Colonic mucosa (tissue), 4 donors: Measurements from ENCODE around the gene FBXO11. TPM values are rescaled to one million over a fixed set of nuclear protein-coding genes. Genes with fewer than 3 reads are reported as not detected.
A peak's percentile ranks its signal among the peaks of the same experiment; 100 is the strongest.

Experiments used
- DNase-seq: peaks from one replicate; pipeline ENCODE4 v3.0.0-alpha.2; 2020
- H3K27ac ChIP-seq: fragments of 200-600 bp; one replicate; pipeline ENCODE4 v1.8.0; 2021
- H3K27me3 ChIP-seq: fragments of 200-600 bp; one replicate; pipeline ENCODE4 v1.8.0; 2021
- H3K36me3 ChIP-seq: fragments of 200-600 bp; one replicate; pipeline ENCODE4 v1.8.0; 2021
- H3K4me1 ChIP-seq: fragments of 200-600 bp; one replicate; pipeline ENCODE4 v1.8.0; 2021; ENCODE audit warnings: mild to moderate bottlenecking
- H3K4me3 ChIP-seq: fragments of 200-600 bp; one replicate; pipeline ENCODE4 v1.8.0; 2021
- H3K9ac ChIP-seq, 2 donors: one replicate each; pipeline ENCODE4 v1.7.0; 2013; ENCODE audit warnings: control low read depth in 2 of 2, low read depth in 2 of 2, low read length in 2 of 2
- H3K9me3 ChIP-seq: fragments of 200-600 bp; one replicate; pipeline ENCODE4 v1.8.0; 2021
- intact Hi-C: fragments of 100-400 bp; cut with DNase I; formaldehyde crosslinking; loops from one replicate; pipeline ENCODE4 v1.14.1; 2022
- total RNA-seq, 2 donors: library from RNA; stranded (reverse); fragmentation: NEBNext Ultra II Directional in 1 of 2; extraction: Animal tissue kit (Norgen Biotek cat#: 25700) in 1 of 2; gene quantifications; one replicate each; pipeline ENCODE4 v1.2.1, GENCODE V29; 2021
- TF ChIP-seq, protein P1 (sequence below): fragments of 200-600 bp; IDR thresholded peaks from one replicate; pipeline ENCODE4 v1.8.0; 2022; ENCODE audit warnings: antibody characterized with exemption, mild to moderate bottlenecking
- donor health status: healthy.
- donor health status: DM: no; HTN: no; CAD: no.
- donor health status: DM: no; HTN: no; CAD: no.

FBXO11 gene
- total RNA-seq, 2 donors from 2014 or later, result 40.4 to 47.7 TPM

DNA sequence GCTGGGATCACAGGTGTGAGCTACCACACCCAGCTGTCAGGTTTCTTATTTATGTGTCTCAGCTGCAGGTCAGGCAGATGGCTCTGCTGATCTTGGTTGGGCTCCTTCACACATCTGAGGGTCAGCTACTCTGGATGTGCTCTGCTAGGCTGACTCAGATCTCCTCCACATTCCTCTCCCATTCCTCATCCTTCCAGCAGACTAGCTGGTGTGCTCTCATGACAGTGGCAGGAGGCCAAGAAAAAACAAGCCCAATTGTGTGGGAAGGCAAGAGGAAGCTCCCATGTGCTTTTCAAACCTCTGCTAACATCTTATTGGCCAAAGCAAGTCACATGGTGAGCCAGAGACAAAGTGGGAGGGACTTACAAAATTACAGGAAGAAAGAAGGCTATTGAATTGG, 135.1 kb downstream of the FBXO11 start:
- Histone ChIP-seq H3K27ac (no peak overlapping the region), H3K9me3 (no peaks in the 10 kb centered on the region), H3K27me3 (no peaks in the 10 kb centered on the region), H3K9ac (no peak overlapping the region), H3K36me3 (no peaks in the 10 kb centered on the region), H3K4me3 (no peak overlapping the region), H3K4me1 (no peaks in the 10 kb centered on the region)
- TF ChIP-seq, protein P1, sequence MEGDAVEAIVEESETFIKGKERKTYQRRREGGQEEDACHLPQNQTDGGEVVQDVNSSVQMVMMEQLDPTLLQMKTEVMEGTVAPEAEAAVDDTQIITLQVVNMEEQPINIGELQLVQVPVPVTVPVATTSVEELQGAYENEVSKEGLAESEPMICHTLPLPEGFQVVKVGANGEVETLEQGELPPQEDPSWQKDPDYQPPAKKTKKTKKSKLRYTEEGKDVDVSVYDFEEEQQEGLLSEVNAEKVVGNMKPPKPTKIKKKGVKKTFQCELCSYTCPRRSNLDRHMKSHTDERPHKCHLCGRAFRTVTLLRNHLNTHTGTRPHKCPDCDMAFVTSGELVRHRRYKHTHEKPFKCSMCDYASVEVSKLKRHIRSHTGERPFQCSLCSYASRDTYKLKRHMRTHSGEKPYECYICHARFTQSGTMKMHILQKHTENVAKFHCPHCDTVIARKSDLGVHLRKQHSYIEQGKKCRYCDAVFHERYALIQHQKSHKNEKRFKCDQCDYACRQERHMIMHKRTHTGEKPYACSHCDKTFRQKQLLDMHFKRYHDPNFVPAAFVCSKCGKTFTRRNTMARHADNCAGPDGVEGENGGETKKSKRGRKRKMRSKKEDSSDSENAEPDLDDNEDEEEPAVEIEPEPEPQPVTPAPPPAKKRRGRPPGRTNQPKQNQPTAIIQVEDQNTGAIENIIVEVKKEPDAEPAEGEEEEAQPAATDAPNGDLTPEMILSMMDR, result no peak
- DNase-seq, result no peak
- intact Hi-C loops, result no loop called here

DNA sequence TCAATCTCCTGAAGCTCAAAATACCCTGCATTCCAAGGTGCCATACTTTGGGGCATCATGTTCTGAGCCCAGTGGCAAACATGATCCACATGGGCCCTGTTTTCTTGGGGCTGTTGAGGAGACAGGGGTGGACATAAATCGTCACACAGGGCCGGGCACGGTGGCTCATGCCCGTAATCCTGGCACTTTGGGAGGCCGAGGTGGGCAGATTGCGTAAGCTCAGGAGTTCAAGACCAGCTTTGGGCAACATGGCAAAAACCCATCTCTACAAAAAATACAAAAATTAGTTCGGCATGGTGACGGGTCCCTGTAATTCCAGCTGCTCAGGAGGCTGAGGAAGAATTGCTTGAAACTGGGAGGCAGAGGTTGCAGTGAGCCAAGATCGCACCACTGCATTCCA, 137.0 kb downstream of the FBXO11 start:
- Histone ChIP-seq H3K9me3 (no peaks in the 10 kb centered on the region), H3K27ac (no peak overlapping the region), H3K27me3 (no peaks in the 10 kb centered on the region), H3K9ac (no peak overlapping the region), H3K4me3 (no peak overlapping the region), H3K36me3 (no peaks in the 10 kb centered on the region), H3K4me1 (no peaks in the 10 kb centered on the region)
- intact Hi-C loops, result loop anchor here (2.0 to 5.0 kb wide), 2 partner anchors 333 to 437 kb away; no protein-coding TSS in a partner anchor
- no peak for DNase-seq
- TF ChIP-seq, protein P1, result no peak

DNA sequence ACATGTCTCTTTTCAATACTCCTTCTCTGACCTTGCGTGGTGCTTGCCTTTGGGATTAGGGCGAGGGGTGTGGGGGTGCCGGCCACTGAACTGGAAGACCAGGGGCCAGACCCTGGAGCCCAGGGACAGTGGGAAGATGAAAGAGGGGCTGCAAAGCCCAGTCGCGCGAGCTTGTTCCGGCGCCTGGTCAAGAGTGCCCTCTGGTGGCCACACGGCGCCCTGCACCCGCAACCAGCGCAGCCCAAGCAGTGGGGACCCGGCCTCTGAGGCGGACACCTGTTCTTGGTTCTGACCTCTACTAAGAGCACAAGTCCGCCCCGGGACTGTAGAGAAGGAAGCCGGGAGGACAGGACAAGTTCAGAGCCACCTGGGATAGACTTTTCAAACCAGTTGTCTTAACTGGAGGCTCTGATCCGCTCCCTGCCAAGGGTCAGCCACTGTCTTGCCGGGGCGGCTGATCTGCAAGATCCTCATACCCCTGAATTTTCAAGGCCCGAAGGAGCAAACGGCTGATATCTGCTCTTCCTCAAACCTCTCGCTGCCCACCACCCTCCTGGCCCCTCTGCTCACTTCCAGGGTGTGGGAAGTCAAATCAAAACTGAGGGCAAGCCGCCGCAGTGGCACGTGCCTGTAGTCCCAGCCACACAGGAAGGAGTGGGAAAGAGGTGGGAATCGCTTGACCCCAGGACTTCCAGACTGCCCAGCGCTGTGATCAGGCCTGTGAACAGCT, 138.3 kb downstream of the FBXO11 start:
- no peak overlapping the region for H3K4me3 ChIP-seq
- no peak overlapping the region for H3K9ac ChIP-seq
- TF ChIP-seq, protein P1, result peak; percentile 99
- H3K36me3 ChIP-seq, result no peaks in the 10 kb centered on the region
- peak; percentile 54 for DNase-seq
- H3K4me1 ChIP-seq, result no peaks in the 10 kb centered on the region
- no peaks in the 10 kb centered on the region for H3K9me3 ChIP-seq
- intact Hi-C loops, result loop anchor here (2.0 to 5.0 kb wide), 2 partner anchors 331 to 436 kb away; no protein-coding TSS in a partner anchor
- no peaks in the 10 kb centered on the region for H3K27me3 ChIP-seq
- H3K27ac ChIP-seq, result no peak overlapping the region

DNA sequence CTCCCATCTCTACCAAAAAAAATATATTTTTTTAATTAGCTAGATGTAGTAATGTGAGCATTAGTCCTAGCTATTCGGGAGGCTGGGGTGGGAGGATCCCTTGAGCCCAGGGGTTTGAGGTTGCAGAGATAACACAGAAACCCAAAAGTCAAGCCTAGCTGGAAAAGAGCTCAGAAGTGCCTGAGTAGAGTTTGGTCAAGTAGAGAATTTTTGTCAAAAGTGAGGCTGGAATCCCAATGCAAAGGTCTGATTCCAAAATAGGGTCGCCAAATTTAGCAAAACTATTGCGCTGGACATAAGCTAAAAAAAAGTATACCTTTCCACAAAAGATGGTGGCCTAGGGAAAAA, 138.8 kb downstream of the FBXO11 start:
- intact Hi-C loops, result loop anchor here (5.0 kb wide), 1 partner anchor 435 kb away; no protein-coding TSS in a partner anchor
- no peaks in the 10 kb centered on the region for H3K27me3 ChIP-seq

DNA sequence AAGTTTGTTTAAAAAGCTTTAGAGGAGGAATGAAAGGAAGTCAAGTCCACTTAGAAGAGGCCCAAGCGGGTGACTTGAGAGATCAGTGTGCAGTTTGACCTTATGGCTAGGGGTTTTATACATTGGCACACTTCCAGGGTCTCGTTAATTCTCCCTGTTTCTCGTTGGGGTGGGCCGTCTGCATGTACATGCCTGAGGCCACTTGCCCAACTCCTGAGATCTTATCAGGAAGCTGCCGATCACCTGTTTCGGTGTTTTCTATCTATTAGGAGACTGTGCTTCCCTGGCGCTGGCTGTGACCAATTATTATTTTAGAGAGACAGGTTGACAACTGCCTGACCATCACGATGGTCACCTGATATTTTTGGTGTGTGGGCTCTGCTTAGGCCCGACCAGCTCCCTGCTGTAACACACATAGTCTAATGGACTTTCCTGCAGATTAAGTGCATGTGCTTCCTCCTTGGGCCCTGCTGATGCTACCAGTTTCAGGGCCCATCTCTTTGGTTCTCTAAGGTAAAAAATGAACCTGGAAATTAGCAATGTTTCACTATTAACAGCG, 154.4 kb downstream of the FBXO11 start:
- Histone ChIP-seq H3K9ac (no peak overlapping the region), H3K9me3 (no peaks in the 10 kb centered on the region), H3K27me3 (no peaks in the 10 kb centered on the region), H3K27ac (peak overlapping the region; percentile 40), H3K4me3 (no peak overlapping the region), H3K36me3 (no peaks in the 10 kb centered on the region), H3K4me1 (no peaks in the 10 kb centered on the region)
- no peak for DNase-seq
- TF ChIP-seq, protein P1, result no peak
- intact Hi-C loops, result no loop called here

More for the DNA sequence above, 138.8 kb downstream of the FBXO11 start:
- H3K4me3 ChIP-seq, result no peak overlapping the region
- no peak overlapping the region for H3K9ac ChIP-seq
- H3K27ac ChIP-seq, result no peak overlapping the region
- DNase-seq, result no peak
- H3K4me1 ChIP-seq, result no peaks in the 10 kb centered on the region
- TF ChIP-seq, protein P1, result no peak
- H3K36me3 ChIP-seq, result no peaks in the 10 kb centered on the region
- no peaks in the 10 kb centered on the region for H3K9me3 ChIP-seq
